Stimulated activated naive CD4-positive, alpha-beta T cell treated with Interleukin-2 at 50 U/mL for 16 hours (primary cell): Measurements from ENCODE around the gene AGPAT1.
"Not testable (repeated sequence)": the region's sequence is repeated elsewhere in the genome, so short reads cannot be mapped to it uniquely, and the experiment has no call there.

Experiments used
- DNase-seq: peaks from one replicate; lab custom pipeline; 2025; lab: John Stamatoyannopoulos, UW

The AGPAT1 gene, protein sequence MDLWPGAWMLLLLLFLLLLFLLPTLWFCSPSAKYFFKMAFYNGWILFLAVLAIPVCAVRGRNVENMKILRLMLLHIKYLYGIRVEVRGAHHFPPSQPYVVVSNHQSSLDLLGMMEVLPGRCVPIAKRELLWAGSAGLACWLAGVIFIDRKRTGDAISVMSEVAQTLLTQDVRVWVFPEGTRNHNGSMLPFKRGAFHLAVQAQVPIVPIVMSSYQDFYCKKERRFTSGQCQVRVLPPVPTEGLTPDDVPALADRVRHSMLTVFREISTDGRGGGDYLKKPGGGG

DNA sequence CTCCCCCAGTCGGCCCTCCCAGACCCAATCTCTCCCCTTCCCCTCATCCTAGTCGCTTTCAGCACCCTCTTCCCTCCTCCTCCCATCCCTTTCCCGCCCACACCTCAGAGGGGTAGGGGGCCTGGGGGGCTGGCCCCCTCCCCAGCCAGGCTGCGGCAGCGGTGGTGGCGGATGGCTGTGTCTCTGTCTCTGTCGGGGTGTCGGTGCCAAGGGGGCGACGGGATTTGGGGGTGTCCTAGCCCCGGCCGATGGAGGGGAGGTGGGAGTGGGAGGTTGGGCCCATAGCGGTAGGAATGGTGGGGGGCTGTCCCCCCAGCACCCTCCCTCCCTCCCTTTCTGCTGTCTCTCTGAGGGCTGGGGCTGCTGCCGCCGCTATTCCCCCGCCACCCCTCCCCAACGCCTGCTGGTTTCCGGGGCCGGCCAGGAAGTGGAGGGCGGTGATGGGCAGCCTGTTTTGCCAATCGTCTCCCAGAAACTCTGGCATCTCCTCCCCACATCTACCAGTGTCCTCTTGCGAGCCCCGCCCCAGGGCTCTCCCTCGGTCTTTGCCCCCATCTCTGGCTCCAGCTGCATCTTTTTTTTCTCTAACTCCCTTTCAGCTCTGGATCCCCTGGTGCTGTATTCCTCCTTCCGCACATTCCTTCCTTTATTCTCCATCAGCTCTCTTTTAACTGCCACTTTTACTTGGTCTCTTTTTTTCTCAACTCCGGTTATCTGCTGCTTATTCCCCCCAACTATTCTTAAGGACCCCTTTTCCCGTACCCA is at the start of gene AGPAT1:
Gene AGPAT1 (minus strand): TSS at position 374 of the 765 bp plus-strand sequence. CDS start 4,588 bp downstream, outside the sequence.
- peak; percentile 95 for DNase-seq

DNA sequence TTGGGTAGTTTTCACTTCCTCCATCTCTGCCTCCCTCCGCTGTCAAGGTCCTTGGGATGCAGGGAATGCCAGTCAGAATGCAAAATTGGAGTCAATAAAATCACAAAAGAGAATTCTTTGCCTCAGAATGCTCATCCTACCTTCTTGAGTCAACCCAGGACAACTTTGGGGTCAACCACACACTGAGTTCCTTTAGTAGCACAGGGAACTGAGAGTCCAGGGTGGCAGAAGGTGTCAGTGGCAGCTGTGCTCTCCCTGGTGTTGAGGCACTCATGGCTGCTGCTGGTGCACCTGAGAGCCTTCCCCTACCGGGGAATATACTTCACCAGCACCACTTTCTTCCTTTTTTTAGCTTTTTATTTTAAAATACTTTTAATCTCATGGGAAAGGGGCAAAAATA is 48.8 kb upstream of the AGPAT1 start:
- DNase-seq: no peak

DNA sequence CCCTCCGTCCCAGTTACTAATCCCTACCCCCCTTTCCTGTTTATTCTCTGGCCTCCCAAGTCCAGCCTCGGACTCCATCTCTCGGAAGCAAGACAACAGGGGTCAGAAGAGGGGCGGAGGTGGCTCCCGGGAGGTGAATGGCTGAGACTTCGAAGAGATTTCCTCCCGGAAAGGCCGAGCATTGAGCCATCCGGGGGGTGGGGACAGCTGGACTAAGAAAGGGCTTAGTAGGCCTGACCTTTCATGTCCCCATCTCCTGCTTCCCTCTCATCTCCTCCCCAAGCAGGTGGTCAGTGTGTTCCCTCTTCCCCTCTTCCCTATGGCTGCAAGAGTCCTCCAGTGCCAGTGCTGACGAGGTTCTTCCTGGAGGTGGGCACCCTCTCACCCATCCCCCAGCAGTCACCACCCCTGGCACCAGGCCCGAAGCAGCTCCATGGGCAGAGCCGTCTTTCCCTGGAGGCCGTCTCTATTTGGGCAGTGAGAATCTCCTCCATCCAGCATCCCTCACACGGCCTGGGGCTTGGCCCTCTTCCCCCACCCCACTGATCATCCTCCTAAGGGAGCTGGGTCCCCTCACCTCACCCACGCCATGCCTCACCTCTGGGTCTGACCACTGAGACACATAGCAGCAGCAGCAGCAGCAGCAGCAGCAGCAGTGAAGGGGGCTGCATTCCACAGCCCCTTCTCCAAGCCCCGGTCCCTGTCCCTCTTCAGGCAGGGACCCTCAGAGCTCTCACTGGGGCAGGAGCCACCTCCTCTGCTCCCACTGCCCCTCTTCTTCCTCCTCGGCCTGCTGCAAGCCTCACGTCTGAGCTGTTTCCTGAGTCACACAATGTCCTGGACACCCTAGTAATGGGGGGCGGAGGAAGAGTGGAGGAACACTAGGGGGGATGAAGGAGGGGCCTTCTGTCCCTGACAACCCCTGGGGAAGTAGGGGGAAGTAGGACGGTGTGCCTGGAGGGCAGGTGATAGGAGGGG is 47.7 kb upstream of the AGPAT1 start, which contains the start of gene NOTCH4:
Gene NOTCH4 (minus strand): TSS at position 810 of the 978 bp plus-strand sequence. CDS start 139 bp downstream, at position 671.
- DNase-seq: no peak

DNA sequence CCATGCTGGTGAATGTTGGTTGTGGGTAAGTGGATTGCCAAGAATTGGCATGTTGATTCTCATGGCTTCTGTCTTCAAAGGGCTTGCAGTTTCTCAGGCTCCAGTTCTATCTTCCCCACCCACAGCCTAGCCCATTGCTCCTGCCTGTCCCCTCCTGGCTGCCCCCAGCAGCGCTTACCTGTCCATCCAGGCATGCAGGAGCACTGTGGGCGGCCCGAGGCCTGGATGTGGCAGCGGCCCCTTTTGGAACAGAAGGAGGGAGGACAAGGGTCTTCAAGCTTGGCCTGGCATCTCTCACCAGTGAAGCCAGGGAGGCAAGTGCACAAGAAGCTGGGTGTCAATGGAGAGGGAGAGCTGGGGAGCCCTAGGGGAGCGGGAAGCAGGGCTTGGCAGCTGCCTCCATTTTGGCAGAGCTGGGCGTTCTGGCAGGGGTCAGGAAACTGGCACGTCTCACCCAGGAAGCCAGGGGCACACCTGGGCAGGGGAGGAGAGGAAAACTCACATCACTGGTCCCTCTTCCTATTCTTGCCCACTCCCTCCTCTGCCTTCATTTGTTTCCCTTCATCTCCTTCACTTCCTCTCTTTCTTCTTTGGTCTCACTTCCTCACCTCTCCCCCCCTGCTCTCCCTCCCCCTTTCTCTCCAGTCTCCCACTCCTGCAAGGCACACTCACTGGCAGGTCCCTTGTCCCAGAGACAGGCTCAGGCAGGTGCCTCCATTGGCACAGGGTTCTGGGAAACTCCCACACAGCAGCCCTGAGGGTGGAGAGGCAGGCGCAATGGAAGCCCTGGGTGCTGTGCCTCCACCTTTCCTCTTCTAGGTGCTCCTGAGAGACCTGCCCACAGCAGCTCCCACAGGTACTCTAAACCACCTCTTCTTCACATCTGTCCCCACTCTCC is 46.7 kb upstream of the AGPAT1 start:
- no peak for DNase-seq

DNA sequence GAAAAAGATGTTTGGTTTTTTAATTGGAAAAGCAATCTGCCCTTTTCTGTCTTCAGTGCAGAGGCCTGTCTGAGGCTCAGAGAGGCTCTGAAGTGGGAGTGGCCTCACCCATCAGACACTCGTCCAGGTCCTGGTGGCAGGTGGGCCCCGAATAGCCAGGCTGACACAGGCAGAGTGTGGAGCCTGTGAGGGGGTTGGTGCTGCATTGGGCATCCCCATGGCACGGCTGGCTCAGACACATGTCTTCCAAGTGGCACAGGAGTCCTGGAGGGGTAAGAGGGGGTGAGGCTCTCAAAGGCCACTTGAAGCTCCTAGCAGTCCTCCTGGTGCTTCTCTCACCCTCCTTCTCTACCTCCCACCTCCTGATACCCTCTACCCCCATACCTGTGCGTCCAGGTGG is 44.1 kb upstream of the AGPAT1 start:
- no peak for DNase-seq

DNA sequence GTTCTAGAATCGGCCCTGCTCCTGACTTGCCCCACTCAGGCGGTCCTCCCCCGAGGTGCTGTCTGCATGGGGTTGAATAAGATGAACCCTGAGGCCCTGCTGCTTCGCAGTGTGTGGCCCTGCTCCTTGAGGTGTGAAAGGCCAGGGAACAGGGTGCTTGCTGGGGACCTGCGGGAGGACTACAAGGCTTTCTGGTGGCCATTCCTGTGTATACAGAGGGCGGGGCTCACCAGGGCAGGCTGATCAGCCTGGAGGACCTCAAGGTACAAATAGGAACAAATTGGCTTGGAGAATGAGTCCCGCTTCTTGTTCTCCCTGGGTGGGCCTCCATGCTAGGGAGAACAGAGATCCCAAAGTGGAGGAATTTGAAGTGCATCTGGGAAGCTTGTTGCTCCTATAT is 42.3 kb upstream of the AGPAT1 start:
- DNase-seq: no peak

DNA sequence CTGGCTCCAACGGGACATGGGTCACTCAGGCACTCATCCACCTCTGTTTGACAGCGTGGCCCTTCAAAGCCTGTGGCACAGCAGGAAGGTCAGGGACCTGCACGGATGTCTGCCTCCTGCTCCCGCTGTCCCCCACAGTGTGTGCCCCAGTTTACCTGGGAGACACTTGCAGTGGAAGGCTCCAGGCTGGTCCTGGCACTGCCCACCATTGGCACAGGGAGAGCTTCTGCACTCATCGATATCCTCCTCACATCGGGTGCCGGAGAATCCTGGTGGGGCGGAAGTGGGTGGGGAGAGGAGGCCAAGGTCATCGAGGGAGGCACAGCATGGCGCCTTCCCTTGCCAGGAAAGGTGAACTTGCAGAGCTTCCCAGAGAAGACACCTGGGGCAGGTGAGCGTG is 41.1 kb upstream of the AGPAT1 start:
- no peak for DNase-seq

DNA sequence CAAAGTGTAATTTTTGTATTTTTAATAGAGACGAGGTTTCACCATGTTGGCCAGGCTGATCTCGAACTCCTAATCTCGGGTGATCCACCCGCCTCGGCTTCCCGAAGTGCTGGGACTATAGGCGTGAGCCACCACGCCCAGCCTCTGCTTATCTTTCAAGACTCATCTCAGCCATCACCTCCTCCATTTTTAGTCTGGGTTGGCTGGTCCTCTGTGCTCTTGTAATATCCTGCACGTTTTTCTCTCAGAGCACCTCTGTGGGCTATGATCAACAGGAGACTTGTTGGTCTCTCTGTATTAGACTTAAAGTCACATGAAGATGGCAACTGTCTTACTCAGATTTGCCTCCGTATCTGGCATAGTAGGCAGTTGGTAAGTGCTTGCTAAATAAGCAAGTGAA is 40.4 kb upstream of the AGPAT1 start:
- DNase-seq: no peak

DNA sequence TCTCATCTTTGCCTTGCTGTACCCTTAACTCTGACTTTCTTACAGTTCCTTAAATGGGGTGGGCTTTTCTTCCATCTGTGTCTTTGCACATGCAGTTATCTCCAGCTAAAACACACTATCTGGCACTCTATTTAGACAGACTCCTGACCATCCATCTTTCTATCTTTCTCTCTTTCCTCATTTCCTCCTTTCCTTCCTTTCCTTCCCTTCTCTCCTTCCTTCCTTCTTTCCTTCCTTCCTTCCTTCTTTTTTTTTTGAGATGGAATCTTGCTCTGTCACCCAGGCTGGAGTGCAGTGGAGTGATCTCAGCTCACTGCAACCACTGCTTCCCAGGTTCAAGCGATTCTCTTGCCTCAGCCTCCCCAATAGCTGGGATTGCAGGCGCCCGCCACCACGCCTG is 39.7 kb upstream of the AGPAT1 start:
- no peak for DNase-seq

DNA sequence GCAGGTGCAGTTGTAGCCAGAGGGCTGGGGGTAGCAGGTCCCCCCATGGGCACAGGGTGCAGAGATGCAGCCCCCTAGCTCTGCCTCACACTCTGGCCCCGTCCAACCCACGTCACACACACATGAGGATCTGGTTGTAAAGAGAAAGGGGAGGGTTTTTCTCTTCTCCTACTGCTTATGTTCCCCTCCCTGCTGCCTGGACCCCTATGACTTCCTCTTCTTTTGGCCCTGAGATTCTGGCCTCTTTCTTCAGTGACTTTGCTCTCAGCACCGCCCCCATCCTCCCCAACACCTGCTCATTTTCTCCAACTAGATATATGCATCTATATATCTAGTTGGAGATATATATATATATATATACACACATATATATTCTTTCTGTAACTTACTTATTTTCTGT is 38.2 kb upstream of the AGPAT1 start:
- DNase-seq: no peak

DNA sequence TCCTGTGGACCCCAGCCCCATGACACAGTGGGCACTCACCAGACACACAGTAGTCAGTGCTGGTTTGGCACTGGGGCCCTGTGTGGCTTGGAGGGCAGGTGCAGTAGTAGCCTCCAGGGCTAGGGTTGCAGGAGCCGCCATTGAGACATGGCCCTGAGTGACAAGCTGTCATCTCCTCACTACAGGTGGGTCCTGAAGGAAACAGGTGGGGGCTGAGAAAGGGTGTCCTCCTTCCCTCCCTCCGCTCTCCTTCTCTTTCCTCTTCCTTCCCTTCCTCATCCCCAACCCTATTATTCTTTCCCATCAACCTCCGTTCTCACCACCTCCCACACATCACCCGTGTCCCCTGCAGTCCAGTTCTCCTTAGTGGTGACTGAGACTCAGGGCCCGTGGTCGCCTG is 37.8 kb upstream of the AGPAT1 start:
- DNase-seq: no peak

DNA sequence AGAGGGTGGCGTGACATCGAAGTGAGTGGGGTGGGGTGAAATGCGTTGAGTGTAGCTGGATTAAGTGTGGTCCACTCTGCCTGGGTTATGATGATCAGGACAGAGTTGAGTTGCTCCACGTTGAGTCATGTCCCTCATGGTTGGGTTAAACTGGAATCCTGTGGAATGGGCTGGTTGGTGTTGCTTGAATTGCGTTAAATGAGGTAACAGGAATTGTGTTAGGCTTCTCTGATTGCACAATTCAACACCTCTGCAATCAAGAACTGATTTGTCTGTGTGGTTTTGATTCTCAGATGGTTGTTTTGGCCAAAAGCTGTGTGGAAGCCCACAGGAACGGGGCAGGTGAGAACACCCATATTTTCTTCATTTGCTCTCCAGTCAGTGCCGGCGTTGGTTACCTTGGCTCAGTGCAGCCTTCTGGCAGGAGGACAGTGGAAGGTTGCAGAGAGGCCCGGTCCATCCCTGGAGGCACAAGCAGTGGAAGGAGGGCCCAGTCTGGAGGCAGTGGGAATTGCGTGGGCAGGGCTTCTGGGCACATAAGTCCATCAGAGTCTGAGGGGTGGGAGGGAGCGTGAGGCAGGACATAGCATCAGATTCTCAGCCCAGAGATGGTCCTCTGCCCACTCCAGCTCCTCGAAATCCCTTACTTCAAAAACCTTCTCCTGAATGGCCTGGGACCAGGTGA is 36.3 kb upstream of the AGPAT1 start:
- DNase-seq: no peak

DNA sequence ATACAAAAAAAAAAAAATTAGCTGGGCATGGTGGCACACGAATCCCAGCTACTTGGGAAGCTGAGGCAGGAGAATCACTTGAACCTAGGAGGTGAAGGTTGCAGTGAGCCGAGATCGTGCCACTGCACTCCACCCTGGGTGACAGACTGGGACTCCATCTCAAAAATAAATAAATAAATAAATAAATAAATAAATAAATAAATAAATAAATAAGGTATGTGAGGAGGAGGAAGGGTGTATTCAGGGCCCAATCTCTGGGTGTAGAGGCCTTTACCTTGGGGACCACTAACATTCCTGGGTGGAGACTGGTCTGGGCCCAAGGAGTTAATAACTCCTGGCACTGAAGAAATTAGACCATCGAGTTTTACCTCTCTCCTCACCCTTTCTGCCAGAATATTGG is 35.5 kb upstream of the AGPAT1 start:
- DNase-seq: not testable (repeated sequence)

DNA sequence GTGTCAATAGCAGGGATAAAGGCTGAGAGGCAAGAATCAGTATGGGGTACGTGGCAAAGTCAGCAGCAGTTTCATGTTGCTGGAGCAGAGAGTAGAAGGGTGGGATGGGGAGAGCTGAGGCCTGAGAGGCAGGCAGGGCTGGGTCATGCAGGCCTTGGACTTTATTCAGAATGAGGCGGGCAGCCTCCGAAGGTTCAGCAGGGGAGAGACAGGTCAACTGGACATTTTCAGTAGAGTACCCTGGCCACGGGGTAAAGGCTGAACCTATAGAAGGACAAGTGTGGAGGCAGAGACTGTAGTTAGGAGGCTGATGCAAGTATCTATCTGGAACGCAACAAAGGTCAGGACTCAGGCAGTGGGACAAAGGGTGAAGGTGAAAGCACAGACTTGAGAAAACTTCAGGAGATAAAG is 34.3 kb upstream of the AGPAT1 start:
- DNase-seq: no peak

DNA sequence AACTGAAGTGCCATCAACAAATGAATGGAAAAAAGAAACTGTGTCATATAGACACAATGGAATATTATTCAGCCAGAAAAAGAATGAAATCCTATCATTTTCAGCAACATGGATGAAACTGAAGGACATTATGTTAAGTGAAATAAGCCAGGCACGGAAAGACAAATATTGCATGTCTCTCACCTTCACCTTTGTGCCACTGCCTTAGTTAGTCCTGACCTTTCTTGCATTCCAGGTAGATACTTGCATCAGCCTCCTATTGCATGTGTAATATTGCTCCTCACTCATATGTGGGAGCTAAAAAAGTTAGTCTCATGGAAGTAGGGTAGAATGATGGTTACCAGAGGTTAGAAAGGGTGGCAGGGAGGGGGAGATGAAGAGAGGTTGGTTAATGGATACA is 33.1 kb upstream of the AGPAT1 start:
- no peak for DNase-seq

DNA sequence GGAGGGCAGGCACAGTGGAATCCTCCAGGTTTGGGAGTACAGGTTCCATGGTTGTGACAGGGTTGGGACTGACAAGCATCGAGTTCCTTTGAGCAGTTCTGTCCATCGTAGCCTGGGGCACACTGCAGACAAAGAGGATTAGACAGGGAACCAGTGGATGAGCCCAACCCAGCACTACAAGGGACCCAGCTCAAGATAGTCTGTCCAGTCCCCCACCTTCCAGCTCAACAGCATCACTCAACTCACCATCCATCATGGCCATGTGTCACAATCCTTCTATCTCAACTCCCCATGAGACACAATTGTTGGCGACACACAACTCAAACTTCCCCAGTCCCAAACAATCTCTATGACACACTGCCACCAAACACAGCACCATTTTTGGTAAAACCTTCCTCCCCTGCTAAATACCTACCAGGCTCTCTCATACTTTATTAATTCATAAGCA is 28.4 kb upstream of the AGPAT1 start:
- DNase-seq: no peak

DNA sequence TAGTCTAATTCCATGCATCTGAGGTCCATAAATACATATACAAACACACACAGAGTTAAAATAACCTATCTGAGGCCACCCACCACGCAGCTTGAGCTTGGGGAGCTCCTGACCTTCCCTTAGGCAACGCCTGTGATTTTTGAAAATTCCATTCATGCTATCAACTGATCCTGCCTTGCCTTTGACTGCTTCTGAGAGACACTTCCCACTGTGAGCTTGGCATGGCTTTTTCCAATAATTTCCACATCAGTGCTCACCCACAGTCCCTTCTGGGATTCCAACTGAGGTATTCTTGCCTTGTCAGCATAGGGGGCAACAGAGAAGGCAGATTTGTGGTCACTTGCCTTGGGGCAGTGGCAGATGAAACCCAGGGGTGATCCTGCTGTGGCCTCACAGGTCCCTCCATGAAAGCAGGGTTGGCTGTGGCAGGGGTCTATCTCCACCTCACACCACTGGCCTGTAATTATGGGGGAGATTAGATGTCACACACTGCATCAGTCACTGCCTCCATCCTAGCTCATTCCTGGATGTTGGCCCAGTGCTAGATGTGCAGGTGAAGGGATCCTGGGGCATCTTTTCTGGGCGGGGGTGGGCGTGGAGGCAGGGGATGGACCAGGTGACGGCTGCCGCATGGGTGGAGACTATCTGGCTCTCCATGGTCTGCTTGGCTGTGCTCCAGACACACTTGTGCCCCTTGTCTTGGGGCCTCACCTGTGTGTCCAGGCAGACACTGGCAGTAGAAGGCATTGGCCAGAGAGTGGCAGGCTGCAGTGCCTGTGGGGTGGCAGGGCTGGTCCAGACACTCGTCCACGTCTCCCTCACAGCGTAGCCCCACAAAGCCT is 27.8 kb upstream of the AGPAT1 start:
- DNase-seq: no peak

DNA sequence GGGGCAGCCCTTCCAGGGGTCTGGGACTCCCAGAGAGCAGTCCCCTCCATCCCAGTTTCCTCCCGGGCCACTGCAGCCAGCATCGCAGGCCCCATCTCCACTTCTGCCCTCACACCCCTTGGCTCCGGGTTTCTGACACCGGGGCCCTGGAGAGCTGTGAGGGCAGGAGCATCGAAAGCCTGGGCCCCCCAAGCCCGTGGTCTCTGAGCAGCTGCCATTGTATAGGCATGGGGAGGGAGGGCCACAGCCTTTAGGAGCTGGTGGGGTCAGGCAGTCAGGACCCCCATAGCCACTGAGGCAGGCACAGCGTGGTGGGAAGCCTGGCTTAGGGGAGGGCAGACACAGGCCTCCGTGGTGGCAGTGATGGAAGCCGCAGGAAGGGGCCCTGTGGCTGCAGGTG is 26.3 kb upstream of the AGPAT1 start:
- no peak for DNase-seq

DNA sequence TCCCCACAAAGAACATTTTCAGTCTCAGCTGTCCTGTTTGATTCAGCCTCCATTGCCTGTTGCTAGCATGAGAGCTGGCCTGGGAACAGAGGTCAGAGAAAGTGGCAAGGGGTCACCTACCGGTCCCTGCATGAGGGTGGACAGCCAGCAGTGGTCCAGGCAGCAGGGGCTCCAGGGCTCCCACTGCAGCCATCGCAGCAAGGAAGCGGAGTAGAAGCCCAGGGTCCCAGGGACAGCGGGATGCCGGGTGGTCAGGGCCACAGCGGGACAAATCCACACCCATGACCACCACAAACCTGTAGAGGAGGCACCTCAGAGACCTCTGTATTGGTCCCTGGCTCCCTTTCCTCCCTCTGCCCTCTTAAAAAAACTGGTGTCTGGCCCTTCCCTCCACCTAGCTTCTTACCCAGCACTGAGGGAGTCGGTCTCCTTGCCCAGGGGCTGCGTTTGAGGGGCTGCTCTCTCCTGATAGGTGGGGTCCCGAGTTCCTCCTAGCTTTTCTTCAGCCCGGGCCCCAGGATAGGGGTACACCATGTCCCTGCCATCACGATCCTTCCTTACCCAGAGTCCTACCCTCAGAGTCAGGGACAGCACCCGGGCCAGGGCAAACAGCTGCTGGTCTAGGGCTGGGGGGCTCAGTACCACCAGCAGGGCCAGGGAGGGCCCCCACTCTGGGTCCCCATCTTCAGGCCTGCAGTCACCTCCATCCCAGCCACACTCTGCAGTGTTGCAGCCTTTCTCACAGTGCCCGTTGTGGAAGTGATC is 25.0 kb upstream of the AGPAT1 start:
- DNase-seq: no peak
